NCI-H510A treated with DMSO at 0.1 percent for 48 hours (cell line): ENCODE data around the gene TEKT1.
"Not testable (repeated sequence)": the region's sequence is repeated elsewhere in the genome, so short reads cannot be mapped to it uniquely, and the experiment has no call there.

ENCODE experiments used
- DNase-seq: peaks from one replicate; lab custom pipeline; 2025; lab: John Stamatoyannopoulos, UW

Gene TEKT1

GRCh38 chr17:6815775-6816174 lies 15.8 kb downstream of the TEKT1 start:
- no peak for DNase-seq

- DNase-seq, result no peak
These were observed 19.2 kb downstream of the TEKT1 start for GRCh38 chr17:6812295-6812694.

GRCh38 chr17:6811510-6811909 lies 20.0 kb downstream of the TEKT1 start:
- DNase-seq, result no peak

- DNase-seq, result no peak
These were observed 31.0 kb downstream of the TEKT1 start for GRCh38 chr17:6800422-6801027.

GRCh38 chr17:6799738-6800137 lies 31.8 kb downstream of the TEKT1 start:
- no peak for DNase-seq

GRCh38 chr17:6797718-6798351 lies 33.7 kb downstream of the TEKT1 start:
- no peak for DNase-seq

GRCh38 chr17:6796887-6797490 lies 34.5 kb downstream of the TEKT1 start:
- DNase-seq, result no peak

GRCh38 chr17:6796017-6796886 lies 35.3 kb downstream of the TEKT1 start:
- DNase-seq, result no peak

- DNase-seq, result no peak
These were observed 37.6 kb downstream of the TEKT1 start for GRCh38 chr17:6793748-6794493.

GRCh38 chr17:6789146-6789545 lies 42.4 kb downstream of the TEKT1 start:
- DNase-seq, result no peak

- DNase-seq, result no peak
These were observed 44.3 kb downstream of the TEKT1 start for GRCh38 chr17:6787081-6787693.

GRCh38 chr17:6786618-6787017 lies 44.9 kb downstream of the TEKT1 start:
- DNase-seq, result no peak

GRCh38 chr17:6782244-6782643 lies 49.3 kb downstream of the TEKT1 start:
- DNase-seq, result no peak

GRCh38 chr17:6780886-6781285 lies 50.6 kb downstream of the TEKT1 start:
- no peak for DNase-seq

GRCh38 chr17:6780001-6780400 lies 51.5 kb downstream of the TEKT1 start:
- no peak for DNase-seq

GRCh38 chr17:6779411-6779810 lies 52.1 kb downstream of the TEKT1 start:
- DNase-seq, result no peak

- DNase-seq, result no peak
These were observed 55.6 kb downstream of the TEKT1 start, which contains the start of gene FBXO39 for GRCh38 chr17:6775871-6776405. Gene FBXO39, plus strand, starts transcription at chr17:6776215. Its CDS starts 3,654 bp downstream, at chr17:6779869.

- DNase-seq, result not testable (repeated sequence)
These were observed 56.6 kb downstream of the TEKT1 start for GRCh38 chr17:6774906-6775305.

- DNase-seq, result no peak
These were observed 59.5 kb downstream of the TEKT1 start for GRCh38 chr17:6772016-6772415.

GRCh38 chr17:6768447-6768846 lies 63.1 kb downstream of the TEKT1 start:
- no peak for DNase-seq

- no peak for DNase-seq
These were observed 69.8 kb downstream of the TEKT1 start for GRCh38 chr17:6761779-6762178.
